Hematopoietic multipotent progenitor cell treated with erythropoietin and hydrocortisone succinate and interleukin-3 and kit ligand, for 15 days (in vitro differentiated cells): ENCODE data around the gene WDR62.
"Not testable (repeated sequence)": the region's sequence is repeated elsewhere in the genome, so short reads cannot be mapped to it uniquely, and the experiment has no call there.

Source experiments
- DNase-seq: peaks from one replicate; pipeline ENCODE4 v3.0.0-alpha.2; 2015; ENCODE audit warnings: low spot score

WDR62 gene

DNA sequence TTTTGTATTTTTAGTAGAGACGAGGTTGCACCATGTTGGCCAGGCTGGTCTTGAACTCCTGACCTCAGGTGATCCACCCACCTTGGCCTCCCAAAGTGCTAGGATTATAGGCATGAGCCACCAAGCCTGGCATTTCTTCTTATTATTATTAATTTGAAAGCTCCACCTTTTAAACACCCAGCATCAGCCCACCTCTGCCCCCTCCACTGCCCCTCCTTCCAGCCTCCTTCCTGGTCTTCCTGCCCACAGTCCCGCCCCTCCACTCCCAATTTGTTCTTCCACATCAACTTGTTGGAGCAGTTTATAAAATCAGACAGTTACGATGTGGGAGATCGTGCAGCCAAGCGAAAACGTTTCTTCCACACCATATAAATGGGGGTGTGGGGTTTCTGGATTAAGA, 14.2 kb upstream of the WDR62 start:
- DNase-seq = no peak

DNA sequence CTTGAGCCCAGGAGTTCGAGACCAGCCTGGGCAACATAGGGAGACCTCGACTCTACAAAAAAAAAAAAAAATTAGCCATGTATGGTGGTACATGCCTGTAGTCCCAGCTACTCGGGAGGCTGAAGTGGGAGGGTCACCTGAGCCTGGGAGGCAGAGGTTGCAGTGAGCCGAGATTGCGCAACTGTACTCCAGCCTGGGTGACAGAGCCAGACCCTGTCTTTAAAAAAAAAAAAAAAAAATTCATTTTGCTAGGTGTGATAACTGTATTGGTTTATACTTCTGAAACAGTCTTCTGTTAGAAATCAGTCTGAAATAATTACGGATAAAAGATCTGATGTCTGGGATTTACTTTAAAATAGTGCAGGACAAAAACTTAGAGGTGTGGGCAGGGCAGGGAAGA, 13.6 kb upstream of the WDR62 start:
- DNase-seq = not testable (repeated sequence)

DNA sequence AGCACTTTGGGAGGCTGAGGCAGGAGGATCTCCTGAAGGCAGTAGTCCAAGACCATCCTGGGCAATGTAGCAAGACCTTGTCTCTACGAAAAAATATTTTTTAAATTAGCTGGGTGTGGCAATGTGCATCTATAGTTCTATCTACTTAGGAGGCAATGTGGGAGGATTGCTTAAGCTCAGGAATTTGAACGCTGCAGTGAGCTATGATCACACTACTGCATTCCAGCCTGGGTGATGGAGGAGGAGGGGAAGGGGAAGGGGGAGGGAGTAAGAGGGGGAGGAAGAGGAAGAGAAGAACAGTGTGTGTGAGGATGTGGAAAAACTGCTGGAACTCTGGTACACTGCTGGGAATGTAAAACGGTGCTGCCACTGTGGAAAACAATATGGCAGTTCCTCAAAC, 12.9 kb upstream of the WDR62 start:
- no peak for DNase-seq

DNA sequence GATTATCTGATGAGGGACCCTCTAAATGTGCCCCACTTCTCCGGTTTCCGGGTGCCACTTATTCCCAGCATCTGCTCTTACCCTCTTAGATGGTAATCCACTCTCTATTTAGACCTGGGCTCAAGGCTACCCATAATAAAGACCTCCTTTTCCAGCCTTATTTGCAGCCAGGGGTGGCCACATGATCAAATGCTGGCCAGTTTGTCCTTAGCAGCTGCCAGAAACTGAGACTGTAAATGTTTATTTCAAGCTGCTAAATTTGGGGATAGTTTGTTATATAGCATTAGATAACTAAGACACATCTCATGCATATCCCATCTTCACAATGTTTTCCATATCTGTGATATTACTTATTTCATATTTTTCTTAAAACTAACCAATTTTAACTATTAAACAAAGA, 10.7 kb upstream of the WDR62 start:
- no peak for DNase-seq

DNA sequence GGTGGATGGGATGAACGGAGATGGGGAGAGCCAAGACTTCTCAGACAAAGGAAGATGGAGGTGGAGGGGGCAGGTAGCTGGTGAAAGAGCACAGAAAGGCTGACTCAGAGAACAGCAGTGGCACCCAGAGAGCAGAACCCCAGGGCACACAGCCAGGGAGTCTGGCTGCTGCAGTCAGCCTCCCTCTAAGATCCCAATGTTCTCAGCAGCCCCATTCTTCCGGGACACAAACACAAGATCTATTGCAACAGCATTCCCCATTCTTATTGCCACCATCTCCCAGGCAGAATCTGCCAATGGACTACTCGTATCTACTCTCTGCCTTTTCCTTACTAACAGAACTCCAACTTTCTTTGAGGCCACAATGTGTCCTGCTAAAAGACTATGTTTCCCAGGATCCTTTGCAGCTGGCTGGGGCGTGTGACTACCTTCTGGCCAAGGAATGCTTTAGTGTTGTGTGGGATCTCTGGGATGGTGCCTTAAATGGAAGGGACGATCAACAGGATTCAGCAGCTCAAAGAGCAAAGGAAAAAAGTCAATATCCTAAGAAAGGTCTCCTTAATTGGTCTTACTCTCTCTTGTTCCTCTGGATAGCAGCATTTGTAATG, 8.2 kb upstream of the WDR62 start:
- no peak for DNase-seq

DNA sequence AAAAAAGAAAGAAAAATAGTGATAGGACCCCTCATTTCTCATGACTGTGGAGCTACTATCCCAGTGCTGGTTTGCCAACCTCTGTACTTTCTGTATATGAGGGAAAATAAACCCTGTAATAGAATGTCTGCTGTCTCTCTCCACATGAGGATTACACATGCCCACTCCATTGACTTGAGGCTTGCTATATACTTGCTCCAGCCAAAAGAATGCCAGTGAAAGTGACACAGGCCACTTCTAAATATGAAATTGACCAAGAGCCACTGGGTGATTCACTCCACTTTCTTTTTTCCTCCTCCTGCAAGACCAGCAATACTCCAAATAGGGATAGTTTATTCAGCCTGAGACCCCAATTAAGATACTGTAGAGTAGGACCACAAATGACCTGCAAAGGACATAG, 6.9 kb upstream of the WDR62 start:
- no peak for DNase-seq

DNA sequence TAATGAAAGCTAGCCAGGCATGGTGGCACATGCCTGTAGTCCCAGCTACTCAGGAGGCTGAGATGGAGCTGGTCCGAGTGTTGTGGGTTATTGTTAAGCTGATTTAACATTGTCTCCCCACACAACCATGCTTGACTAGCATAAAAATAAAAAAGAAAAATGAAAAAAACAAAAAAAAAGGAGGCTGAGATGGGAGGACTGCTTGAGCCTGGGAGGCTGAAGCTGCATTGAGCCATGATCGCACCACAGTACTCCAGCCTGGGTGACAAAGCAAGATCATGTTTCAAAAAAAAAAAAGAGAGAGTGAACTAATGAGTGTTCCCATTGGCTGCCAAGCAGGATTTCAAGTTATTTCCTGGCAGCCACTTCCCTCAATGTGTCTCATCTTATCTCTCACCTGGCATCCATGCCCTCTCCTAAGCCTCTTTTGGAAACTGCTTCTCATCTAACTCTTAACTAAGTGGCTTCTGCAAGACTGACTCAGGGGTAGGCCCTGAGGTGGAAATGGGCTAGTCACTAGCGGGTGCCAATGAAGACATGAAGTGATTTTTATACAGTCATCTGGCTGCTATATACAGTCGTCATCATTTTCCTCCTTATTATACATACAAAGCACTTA, 5.5 kb upstream of the WDR62 start:
- no peak for DNase-seq

DNA sequence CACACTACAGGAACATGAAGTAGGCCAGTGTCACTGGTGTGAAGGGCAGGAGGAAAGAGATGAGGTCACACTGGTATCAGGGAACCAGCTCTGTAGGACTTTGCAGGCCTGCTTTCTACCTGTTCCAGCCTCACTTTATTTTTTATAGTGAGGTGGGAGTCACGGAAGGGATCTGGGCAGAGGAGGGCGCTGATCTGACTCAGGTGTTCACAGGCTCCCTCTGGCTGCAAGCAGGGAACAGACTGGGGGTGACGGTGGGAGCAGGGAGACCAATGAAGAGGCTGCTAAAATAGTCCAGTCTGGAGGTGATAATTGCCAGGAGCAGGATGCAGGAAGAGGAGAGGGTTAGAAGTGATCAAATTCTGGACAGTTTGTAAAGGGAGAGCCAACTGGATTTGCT, 3.5 kb upstream of the WDR62 start:
- DNase-seq = no peak

DNA sequence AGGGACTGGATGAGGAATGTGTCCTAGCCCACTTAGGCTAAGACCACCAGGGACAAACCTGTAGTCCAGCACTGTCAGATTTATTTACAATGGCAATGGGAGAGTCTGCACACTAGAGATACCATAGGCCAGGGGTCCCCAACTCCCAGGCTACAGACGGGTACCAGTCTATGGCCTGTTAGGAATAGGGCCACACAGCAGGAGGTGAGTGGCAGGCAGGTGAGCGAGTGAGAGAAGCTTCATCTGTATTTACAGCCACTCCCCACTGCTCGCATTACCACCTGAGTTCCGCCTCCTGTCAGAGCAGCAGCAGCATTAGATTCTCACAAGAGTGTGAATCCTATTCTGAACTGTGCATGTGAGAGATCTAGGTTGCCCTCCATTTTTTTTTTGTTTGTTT, 3.1 kb upstream of the WDR62 start:
- no peak for DNase-seq

DNA sequence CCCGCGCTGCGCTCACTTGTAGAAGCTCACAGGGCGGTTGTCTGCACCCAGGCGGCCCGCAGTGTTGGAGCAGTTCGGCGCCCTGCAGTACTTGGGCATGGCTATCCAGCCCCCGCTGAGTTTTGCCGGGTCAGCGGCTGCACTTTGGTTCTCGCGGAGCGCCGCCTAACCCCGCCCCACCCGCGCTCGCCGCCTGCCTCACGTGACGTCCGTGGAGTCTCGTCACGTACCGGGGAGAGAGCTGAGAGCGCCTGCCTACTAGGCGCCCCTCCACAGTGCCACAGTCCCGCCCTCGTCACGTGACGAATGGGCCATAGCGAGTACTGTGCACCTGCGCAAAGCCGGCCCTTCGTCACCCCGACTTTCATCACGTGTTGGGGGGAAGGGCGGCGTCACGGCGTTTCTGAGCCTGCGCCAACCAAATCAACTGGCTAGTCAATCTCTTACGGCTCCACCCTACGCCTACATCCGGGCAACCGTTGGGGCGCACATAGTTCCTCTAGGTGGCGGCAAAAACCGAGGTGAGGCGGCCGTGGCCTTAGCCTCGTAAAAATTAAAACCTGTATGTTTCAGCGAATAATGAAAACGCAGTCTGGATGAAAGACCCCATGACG, 471 bp upstream of the WDR62 start, which contains the start of gene THAP8:
THAP8 (minus strand) TSS at position 167 of the 614 bp plus-strand sequence; CDS start at position 99, 68 bp downstream.
- peak; percentile 100 for DNase-seq

DNA sequence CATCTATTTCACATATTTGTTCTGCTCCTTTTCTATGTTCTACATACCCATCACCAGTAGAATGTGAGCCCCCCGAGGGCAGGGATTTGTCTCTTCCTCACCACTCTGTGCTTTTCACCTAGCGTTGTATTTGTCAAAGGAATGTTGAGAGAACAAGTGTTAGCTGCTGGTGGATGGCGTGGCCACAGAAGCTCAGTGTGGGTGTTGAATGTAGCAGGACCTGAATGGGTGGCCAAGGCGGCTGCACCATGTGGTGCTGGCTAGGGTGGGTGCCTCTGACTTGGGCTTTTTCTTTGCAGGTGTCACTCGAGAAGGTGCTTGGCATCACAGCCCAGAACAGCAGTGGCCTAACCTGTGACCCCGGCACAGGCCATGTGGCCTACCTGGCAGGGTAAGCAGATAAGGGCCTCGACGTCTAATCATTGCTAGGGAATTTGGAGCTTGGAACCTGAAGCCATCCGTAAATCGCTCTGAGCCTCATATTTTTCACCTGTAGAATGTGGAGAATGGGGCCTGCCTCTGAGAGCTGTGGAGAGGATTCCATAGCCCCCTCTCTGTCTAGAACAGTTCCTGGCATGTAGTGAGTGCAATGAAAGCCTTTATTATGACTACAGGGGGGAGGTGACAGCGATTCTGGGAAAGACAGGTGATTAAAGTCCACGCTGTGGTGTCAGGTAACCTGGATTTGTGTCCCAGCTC, 3.9 kb downstream of the WDR62 start:
- no peak for DNase-seq

DNA sequence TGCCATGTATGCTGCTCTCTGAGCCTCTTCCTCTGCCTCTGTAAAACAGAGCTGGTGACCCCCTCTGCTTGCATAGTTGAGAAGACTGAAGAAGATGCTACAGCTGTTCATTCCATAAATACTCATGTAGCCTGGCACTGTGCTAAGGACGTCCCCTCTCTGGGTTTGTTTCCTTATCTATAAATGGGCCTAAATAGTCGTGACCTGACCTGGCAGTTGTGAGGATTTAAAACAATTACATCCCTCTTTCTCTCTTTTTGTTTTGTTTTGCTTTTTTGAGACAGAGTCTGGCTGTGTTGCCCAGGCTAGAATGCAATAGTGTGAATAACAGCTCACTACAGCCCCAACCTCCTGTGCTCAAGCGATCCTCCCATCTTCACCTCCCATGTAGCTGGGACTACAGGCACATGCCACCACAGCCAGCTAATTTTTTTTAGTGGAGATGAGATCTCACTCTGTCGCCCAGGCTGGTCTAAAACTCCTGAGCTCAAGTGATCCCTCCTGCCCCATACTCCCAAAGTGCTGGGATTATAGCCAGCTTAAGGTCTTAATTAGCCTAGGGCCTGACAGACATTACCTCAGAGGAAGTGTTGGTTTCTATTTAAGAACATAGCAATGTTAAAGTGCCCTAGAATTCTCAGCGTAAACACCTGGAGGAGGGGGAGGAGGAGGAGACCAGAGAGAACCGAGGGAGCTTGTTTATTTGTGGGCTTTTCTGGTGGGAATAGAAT, 4.6 kb downstream of the WDR62 start:
- DNase-seq = no peak

DNA sequence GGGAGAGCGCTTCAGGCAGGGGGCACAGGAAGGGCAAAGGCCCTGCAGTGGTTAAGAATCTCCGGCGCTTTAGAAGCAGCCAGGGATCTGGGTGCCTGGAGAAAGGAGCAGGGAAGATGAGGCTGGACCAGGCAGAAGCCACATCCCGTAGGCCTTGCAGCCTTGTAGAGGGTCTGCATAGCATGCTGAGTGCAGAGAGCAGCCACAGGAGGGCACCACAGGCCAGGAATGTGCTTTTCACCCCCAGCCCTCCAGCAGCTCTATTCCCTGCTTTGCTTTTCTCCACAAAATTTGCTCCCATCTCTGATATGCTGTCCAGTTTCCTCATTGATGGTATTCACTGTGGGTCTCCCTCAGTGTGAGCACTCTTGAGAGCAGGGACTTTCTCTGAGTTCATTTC, 5.7 kb downstream of the WDR62 start:
- DNase-seq = peak; percentile 16

DNA sequence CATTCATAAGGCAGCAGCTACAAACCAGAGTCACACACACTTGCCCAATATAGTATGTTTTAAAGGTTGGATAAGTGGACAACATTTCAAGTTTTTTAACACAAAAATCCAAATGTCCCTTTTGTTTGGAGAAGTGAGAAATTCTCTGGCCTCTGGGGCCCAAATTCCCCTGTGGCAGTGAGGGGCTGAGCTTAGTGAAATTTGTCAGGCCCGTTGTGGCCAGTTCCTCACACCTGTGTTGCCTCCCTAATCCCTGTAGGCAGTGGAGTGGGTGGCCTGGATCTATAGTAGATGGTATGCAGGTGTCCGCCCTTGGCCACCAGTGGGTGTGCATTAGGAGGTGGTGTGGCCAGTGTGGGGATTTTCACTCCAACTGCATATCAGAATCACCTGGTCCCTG, 6.7 kb downstream of the WDR62 start:
- no peak for DNase-seq

DNA sequence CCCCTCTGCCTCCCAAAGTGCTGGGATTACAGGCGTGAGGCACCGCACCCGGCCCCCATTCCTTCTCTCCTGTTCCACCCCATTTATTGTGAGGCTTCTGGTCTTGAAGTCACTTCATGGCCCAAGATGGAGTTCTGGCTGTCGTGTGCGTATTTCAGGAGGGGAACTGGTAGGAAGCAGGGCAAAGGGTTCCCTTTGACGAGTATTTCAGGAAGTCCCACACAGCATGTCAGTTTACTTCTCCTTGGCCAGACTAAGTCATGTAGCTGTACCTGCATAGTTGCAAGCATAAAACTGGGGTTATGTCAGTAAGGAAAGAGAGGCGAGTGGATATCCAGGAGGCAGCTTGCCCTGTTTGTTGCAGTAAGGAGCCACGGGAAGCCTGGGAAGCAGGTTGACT, 10.1 kb downstream of the WDR62 start:
- DNase-seq = no peak

DNA sequence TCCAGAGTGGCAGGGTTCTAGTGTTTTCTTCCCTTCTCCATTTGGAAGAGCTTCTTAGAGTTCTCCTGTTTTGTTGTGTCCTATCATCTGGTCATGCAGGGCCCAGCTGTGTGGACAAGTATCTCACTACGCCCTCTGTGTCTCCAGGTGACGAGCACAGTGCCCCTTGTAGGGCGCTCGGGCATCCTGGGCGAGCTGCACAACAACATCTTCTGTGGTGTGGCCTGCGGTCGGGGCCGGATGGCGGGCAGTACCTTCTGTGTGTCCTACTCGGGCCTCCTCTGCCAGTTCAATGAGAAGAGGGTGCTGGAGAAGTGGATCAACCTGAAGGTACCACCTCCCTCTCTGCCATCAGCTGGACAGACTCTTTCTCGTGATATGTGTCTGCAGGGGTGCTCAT, 13.0 kb downstream of the WDR62 start:
- no peak for DNase-seq

DNA sequence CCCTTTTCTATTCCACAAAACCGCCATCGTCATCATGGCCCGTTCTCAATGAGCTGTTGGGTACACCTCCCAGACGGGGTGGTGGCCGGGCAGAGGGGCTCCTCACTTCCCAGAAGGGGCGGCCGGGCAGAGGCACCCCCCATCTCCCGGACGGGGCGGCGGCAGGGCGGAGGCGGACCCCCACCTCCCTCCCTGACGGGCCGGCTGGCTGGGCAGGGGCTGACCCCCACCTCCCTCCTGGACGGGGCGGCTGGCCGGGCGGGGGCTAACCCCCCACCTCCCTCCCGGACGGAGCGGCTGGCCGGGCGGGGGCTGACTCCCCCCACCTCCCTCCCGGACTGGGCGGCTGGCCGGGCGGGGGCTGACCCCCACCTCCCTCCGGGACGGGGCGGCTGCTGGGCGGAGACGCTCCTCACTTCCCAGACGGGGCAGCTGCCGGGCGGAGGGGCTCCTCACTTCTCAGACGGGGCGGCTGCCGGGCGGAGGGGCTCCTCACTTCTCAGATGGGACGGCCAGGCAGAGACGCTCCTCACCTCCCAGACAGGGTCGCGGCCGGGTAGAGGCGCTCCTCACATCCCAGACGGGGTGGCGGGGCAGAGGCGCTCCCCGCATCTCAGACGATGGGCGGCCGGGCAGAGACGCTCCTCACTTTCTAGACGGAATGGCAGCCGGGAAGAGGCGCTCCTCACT, 14.3 kb downstream of the WDR62 start:
- not testable (repeated sequence) for DNase-seq

DNA sequence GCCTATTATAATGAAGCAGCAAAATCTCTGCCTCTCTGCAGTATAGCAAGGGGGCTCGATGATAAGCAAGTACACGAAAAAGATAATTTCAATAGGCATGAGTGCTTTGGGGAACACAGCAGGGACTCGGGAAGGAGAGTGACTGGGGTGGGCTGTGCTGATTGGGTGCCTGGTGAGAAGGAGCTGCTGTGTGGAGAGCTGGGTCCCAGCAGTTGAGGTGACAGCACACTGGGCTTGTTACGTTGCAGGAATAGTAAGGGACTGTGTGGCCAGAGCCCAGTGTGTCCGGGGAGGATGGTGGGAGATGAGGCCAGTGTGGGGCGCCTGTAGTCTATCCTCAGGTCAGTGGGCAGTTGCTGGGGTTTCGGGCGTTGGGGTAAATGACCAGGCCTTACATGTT, 17.4 kb downstream of the WDR62 start:
- no peak for DNase-seq

DNA sequence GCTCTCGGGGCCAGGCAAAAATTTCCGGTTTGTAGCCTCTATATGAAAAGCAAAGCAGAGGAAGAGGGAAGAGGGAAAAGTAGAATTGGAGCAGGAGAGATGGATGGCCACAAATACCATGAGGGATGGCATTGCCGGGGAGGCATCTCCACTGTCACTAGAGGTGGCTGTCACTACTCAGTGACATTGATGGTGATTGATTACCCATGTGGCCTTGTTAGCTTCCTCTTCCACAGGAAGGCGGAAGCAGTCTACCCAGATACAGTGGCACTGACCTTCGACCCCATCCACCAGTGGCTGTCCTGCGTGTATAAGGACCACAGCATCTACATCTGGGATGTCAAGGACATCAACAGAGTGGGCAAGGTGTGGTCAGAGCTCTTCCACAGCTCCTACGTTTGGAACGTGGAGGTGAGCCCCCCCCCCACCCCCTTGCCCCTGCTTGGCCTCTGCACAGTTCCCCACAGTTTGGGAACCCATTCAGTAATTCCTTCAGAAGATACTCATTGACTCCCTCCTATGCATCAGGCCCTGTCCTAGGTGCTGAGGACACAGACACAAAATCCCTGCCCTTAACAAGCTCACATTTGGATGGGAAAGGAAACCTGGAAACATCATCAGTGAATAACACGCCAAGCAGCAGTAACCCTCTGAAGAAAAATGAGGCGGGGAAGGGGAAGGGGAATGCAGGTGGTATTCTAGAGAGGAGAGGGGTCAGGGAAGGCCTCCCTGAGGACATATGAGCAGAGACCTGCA, 18.6 kb downstream of the WDR62 start:
- DNase-seq = no peak

DNA sequence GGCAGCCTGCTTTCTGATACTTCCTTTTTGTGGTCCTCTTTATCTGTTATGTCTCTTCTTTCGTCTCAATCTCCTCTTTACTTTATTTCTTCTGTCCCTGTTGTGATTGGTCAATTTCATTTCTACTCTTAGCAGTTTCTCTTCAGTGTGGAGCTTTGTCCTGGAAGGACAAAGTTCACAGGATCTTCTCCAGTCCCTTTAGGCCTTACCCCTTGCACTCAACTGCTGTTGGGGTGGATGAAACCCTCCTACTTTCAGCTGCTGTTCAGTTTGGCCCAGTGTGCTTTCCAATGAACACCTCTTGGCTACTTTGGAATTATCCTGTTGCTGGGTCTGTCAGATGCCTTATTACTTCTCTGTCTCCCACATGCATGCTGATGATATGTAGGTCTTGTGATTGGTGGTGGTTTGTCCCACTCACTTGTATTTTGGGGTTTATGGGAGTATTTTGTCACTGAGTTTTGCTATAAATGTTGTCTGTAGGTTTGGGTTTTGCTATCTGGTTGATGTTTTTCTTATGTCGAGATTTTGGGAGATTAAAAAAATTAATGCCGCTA, 24.8 kb downstream of the WDR62 start:
- no peak for DNase-seq

DNA sequence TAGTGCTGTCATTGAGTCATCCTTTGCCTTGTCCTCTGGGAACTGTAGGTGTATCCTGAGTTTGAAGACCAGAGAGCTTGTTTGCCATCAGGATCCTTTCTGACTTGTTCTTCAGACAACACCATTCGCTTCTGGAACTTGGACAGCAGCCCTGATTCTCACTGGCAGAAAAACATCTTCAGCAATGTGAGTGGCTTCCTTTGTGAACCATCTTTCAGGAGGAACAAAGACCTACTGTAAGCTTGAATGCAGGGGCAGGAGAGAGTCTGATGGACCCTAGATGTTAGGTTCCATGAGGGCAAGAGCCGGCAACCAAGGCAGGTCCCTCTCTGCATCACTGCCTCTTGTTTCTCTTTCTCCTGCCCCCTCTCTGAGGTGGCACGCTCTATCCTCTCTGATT, 26.7 kb downstream of the WDR62 start:
- DNase-seq = no peak
